ENCODE results near the gene FAM168A. TPM values are rescaled to one million over a fixed set of nuclear protein-coding genes. Genes with fewer than 3 reads are reported as not detected.

The FAM168A gene
- total RNA-seq, 1 donor from 2014 or later = 50.8 TPM

- TF ChIP-seq, protein P1, sequence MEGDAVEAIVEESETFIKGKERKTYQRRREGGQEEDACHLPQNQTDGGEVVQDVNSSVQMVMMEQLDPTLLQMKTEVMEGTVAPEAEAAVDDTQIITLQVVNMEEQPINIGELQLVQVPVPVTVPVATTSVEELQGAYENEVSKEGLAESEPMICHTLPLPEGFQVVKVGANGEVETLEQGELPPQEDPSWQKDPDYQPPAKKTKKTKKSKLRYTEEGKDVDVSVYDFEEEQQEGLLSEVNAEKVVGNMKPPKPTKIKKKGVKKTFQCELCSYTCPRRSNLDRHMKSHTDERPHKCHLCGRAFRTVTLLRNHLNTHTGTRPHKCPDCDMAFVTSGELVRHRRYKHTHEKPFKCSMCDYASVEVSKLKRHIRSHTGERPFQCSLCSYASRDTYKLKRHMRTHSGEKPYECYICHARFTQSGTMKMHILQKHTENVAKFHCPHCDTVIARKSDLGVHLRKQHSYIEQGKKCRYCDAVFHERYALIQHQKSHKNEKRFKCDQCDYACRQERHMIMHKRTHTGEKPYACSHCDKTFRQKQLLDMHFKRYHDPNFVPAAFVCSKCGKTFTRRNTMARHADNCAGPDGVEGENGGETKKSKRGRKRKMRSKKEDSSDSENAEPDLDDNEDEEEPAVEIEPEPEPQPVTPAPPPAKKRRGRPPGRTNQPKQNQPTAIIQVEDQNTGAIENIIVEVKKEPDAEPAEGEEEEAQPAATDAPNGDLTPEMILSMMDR (IDR thresholded peaks at IDR 0.05; ENCODE audit: unreplicated experiment) = no peak
- Mint-ChIP-seq H3K36me3 (ENCODE audit: insufficient read depth) (peaks cover 2% of the 10 kb centered on the region), H3K4me3 (ENCODE audit: low read depth) (no peak overlapping the region), H3K27me3 (no peaks in the 10 kb centered on the region), H3K9me3 (ENCODE audit: low read depth) (no peaks in the 10 kb centered on the region), H3K27ac (peak overlapping the region; percentile 67), H3K4me1 (ENCODE audit: low read depth) (no peaks in the 10 kb centered on the region)
- no peak for DNase-seq (ENCODE audit: low spot score, unreplicated experiment)
Measured at GRCh38 chr11:73399636-73400035, 198.3 kb downstream of the FAM168A start.

DNA sequence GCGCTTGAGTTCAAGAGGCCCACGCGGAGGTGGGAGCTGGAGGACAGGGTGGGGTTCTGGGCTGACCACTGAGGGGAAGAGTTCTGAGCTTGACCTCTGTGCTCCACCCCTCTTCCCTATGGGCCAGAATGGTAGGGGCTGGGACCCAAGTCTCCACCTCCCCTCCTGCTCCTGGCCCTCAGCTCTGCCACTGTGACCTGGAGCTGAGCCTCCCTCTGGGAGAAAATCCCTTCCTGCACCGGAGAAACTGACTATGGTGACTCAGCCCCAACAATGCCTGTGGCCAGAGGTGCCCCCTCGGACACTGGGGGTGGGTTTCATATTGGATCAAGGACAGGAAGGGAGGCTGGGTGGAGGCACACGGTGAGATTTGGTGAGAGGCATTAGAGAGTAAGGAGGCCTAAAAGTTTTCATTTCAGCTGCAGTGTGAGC, 198.7 kb downstream of the FAM168A start:
- H3K36me3 Mint-ChIP-seq (ENCODE audit: insufficient read depth) = peaks cover 2% of the 10 kb centered on the region
- no peak for DNase-seq (ENCODE audit: low spot score, unreplicated experiment)
- H3K4me1 Mint-ChIP-seq (ENCODE audit: low read depth) = no peaks in the 10 kb centered on the region
- H3K27me3 Mint-ChIP-seq = no peaks in the 10 kb centered on the region
- TF ChIP-seq, protein P1 (IDR thresholded peaks at IDR 0.05; ENCODE audit: unreplicated experiment) = no peak
- no peak overlapping the region for H3K4me3 Mint-ChIP-seq (ENCODE audit: low read depth)
- H3K27ac Mint-ChIP-seq = peak overlapping the region; percentile 67
- H3K9me3 Mint-ChIP-seq (ENCODE audit: low read depth) = no peaks in the 10 kb centered on the region

- H3K9me3 Mint-ChIP-seq (ENCODE audit: low read depth) = no peaks in the 10 kb centered on the region
- no peak overlapping the region for H3K4me3 Mint-ChIP-seq (ENCODE audit: low read depth)
- H3K27ac Mint-ChIP-seq = no peak overlapping the region
- H3K36me3 Mint-ChIP-seq (ENCODE audit: insufficient read depth) = peaks cover 2% of the 10 kb centered on the region
- DNase-seq (ENCODE audit: low spot score, unreplicated experiment) = no peak
- H3K4me1 Mint-ChIP-seq (ENCODE audit: low read depth) = no peaks in the 10 kb centered on the region
- H3K27me3 Mint-ChIP-seq = no peaks in the 10 kb centered on the region
- TF ChIP-seq, protein P1 (IDR thresholded peaks at IDR 0.05; ENCODE audit: unreplicated experiment) = no peak
Measured at GRCh38 chr11:73398721-73399120, 199.2 kb downstream of the FAM168A start.

DNA sequence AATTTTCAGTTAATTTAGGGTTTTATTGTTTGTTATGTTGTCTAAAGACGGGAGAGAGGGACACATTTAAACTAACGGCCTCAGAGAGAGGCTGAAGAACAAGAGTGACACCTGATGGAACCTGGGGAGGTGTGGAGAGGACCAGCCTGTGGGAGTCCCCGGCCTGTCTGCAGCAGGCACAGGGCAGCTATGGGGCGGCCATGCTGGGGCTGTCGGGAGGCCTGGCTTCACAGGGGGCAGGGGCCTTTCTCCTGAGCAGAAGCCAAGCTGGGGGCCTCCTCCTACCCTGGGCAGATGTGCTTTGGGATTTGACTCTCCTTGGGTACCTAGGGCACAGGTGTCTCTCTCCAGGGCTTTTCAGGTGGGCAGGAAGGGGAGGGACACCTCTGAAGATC, 199.8 kb downstream of the FAM168A start:
- peaks cover 2% of the 10 kb centered on the region for H3K36me3 Mint-ChIP-seq (ENCODE audit: insufficient read depth)
- TF ChIP-seq, protein P1 (IDR thresholded peaks at IDR 0.05; ENCODE audit: unreplicated experiment) = no peak
- no peaks in the 10 kb centered on the region for H3K27me3 Mint-ChIP-seq
- H3K4me3 Mint-ChIP-seq (ENCODE audit: low read depth) = no peak overlapping the region
- H3K4me1 Mint-ChIP-seq (ENCODE audit: low read depth) = no peaks in the 10 kb centered on the region
- DNase-seq (ENCODE audit: low spot score, unreplicated experiment) = no peak
- H3K9me3 Mint-ChIP-seq (ENCODE audit: low read depth) = no peaks in the 10 kb centered on the region
- H3K27ac Mint-ChIP-seq = peak overlapping the region; percentile 88

DNA sequence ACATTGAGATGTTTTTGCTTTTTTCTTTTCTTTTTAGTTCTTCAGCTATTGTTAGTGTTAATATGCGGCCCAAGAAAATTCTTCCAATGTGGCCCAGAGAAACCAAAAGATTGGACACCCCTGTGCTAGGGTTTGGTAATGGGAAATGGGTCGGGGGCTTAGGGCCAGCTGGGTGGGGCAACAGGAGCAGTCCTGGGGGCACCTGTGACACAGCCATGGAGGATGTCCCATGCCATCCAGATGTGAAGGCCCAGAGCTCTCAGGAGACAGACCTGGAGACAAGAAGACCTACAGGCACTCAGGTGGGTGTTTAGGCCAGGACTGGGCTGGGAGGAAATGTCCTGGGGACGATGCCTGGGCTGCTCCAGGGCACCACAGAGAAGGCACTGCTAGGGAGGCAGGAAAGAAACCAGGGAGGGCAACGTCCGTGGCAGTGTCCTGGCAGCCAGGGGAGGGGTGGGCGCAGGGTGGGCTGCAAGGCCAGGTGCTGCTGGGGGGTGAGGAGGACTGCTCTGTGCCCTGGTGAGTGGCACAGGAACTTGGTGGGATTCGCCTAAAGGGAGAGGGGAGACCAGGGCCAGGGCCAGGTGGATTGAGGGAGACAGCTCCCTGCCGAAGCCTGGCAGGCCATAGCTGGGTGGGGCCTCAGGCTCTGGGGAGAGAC, 200.3 kb downstream of the FAM168A start:
- Mint-ChIP-seq H3K36me3 (ENCODE audit: insufficient read depth) (peaks cover 2% of the 10 kb centered on the region), H3K27ac (peak overlapping the region; percentile 88), H3K4me3 (ENCODE audit: low read depth) (no peak overlapping the region), H3K4me1 (ENCODE audit: low read depth) (no peaks in the 10 kb centered on the region), H3K27me3 (no peaks in the 10 kb centered on the region), H3K9me3 (ENCODE audit: low read depth) (no peaks in the 10 kb centered on the region)
- no peak for DNase-seq (ENCODE audit: low spot score, unreplicated experiment)
- TF ChIP-seq, protein P1 (IDR thresholded peaks at IDR 0.05; ENCODE audit: unreplicated experiment) = no peak
